Bronchial epithelial cell (primary cell): ENCODE measurements around the gene SEC16A. TPM values are rescaled to one million over a fixed set of nuclear protein-coding genes. Genes with fewer than 3 reads are reported as not detected.
A peak's percentile ranks its signal among the peaks of the same experiment; 100 is the strongest.

ENCODE experiments used
- DNase-seq: peaks from one replicate; pipeline ENCODE4 v3.0.0-alpha.2; 2010; ENCODE audit warnings: low read depth
- FAIRE-seq: peaks from 2 replicates; lab custom pipeline; 2011; peaks lifted over from hg19 to GRCh38; lab: Jason Lieb, UNC
- H3K27me3 ChIP-seq: 2 replicates; pipeline ENCODE4 v1.5.1; 2011; ENCODE audit warnings: low read length; ENCODE audit not compliant: control insufficient read depth, insufficient read depth
- H3K36me3 ChIP-seq: 2 replicates; pipeline ENCODE4 v1.5.1; 2011; ENCODE audit warnings: low read length; ENCODE audit not compliant: control insufficient read depth, insufficient read depth
- H3K4me3 ChIP-seq: 2 replicates; pipeline ENCODE4 v1.5.1; 2011; ENCODE audit warnings: mild to moderate bottlenecking, low read depth, low read length, control low read depth
- CTCF ChIP-seq: IDR thresholded peaks from 2 replicates; pipeline ENCODE4 v1.5.1; 2011; ENCODE audit warnings: mild to moderate bottlenecking, moderate library complexity, low read length, control low read depth, inconsistent platforms; ENCODE audit not compliant: insufficient read depth, severe bottlenecking
- total RNA-seq: library from RNA; depleted of rRNA; stranded (reverse); fragments of >200 nt; gene quantifications from 2 replicates; pipeline ENCODE4 v1.2.1, GENCODE V29; 2014

Gene SEC16A
- total RNA-seq, 1 donor from 2014 or later, result 13.7 TPM

- H3K4me3 ChIP-seq, result no peak overlapping the region
- DNase-seq (no peak), FAIRE-seq (no peak)
- no peaks in the 10 kb centered on the region for H3K27me3 ChIP-seq
- H3K36me3 ChIP-seq, result peaks cover 57% of the 10 kb centered on the region
- no peak for TF ChIP-seq CTCF
Measured at GRCh38 chr9:136529516-136530460, 46.9 kb upstream of the SEC16A start.

- Histone ChIP-seq H3K36me3 (peaks cover 55% of the 10 kb centered on the region), H3K27me3 (no peaks in the 10 kb centered on the region), H3K4me3 (no peak overlapping the region)
- no peak for FAIRE-seq
- TF ChIP-seq CTCF, result no peak
- no peak for DNase-seq
Measured at GRCh38 chr9:136528716-136529341, 46.0 kb upstream of the SEC16A start.

GRCh38 chr9:136527721-136528710 lies 45.2 kb upstream of the SEC16A start:
- Histone ChIP-seq H3K27me3 (no peaks in the 10 kb centered on the region), H3K36me3 (peaks cover 56% of the 10 kb centered on the region), H3K4me3 (no peak overlapping the region)
- peak; percentile 2 for TF ChIP-seq CTCF
- DNase-seq, result no peak
- no peak for FAIRE-seq

- Histone ChIP-seq H3K27me3 (no peaks in the 10 kb centered on the region), H3K4me3 (no peak overlapping the region), H3K36me3 (peaks cover 61% of the 10 kb centered on the region)
- FAIRE-seq (no peak), DNase-seq (no peak)
- TF ChIP-seq CTCF, result no peak
Measured at GRCh38 chr9:136527131-136527530, 44.3 kb upstream of the SEC16A start.

GRCh38 chr9:136526625-136527066 lies 43.8 kb upstream of the SEC16A start:
- no peak for TF ChIP-seq CTCF
- H3K27me3 ChIP-seq, result no peaks in the 10 kb centered on the region
- no peak overlapping the region for H3K4me3 ChIP-seq
- FAIRE-seq (no peak), DNase-seq (no peak)
- H3K36me3 ChIP-seq, result peaks cover 59% of the 10 kb centered on the region
